Lower leg skin (tissue), 4 donors: Measurements from ENCODE around the gene FTL. TPM values are rescaled to one million over a fixed set of nuclear protein-coding genes. Genes with fewer than 3 reads are reported as not detected.

Experiments
- DNase-seq, 2 donors: peaks; one replicate each; pipeline ENCODE4 v3.0.0-alpha.2; 2019; ENCODE audit warnings: low spot score in 2 of 2
- H3K4me3 ChIP-seq: fragments of 200-600 bp; sonication (generic); 2 replicates; pipeline ENCODE4 v1.5.1; 2017; ENCODE audit warnings: mild to moderate bottlenecking, low read depth; ENCODE audit not compliant: poor library complexity, severe bottlenecking
- CTCF ChIP-seq, 3 donors: fragments of 450-650 bp; IDR thresholded peaks; one replicate each; pipeline ENCODE4 v1.5.1; 2016; ENCODE audit warnings: antibody characterized with exemption in 3 of 3, mild to moderate bottlenecking in 3 of 3, moderate library complexity in 2 of 3
- POLR2A ChIP-seq, 2 donors: fragments of 450-650 bp; IDR thresholded peaks; one replicate each; pipeline ENCODE4 v1.6.1; 2016 to 2017; ENCODE audit warnings: antibody characterized with exemption in 2 of 2, mild to moderate bottlenecking in 1 of 2, moderate library complexity in 1 of 2
- WGBS, 2 donors: methylation state at CpG; one replicate each; pipeline ENCODE4 v1.1.5; 2018; 5-methylcytosine and 5-hydroxymethylcytosine counted together
- intact Hi-C: fragments of 100-400 bp; cut with DNase I; formaldehyde crosslinking; loops from one replicate; pipeline ENCODE4 v1.15.0; 2023; ENCODE audit warnings: low total_unique reads
- total RNA-seq, 4 donors: library from RNA; depleted of rRNA; stranded (reverse); fragments of >200 nt; gene quantifications; one replicate each; pipeline ENCODE4 v1.1.0, GENCODE V29; 2016

Gene FTL
- total RNA-seq, 4 donors from 2014 or later, result 1,012 to 1,617 (median 1,174) TPM

GRCh38 chr19:48943081-48943480 is 22.0 kb upstream of the FTL start:
- intact Hi-C loops, result no loop called here
- WGBS, 2 donors, result 91 to 95% methylated on average over 6 of the region's 6 CpGs

GRCh38 chr19:48945415-48945814 is 19.7 kb upstream of the FTL start:
- no peak overlapping the region for H3K4me3 ChIP-seq
- intact Hi-C loops, result no loop called here
- no peak for DNase-seq
- no peak for TF ChIP-seq CTCF (IDR thresholded peaks at IDR 0.05)
- 88 to 92% methylated on average over 5 of the region's 5 CpGs for WGBS, 2 donors

More at GRCh38 chr19:48943081-48943480, 22.0 kb upstream of the FTL start:
- no peak overlapping the region for H3K4me3 ChIP-seq
- DNase-seq, result no peak
- TF ChIP-seq CTCF (IDR thresholded peaks at IDR 0.05), result no peak
- TF ChIP-seq POLR2A (IDR thresholded peaks at IDR 0.05), result no peak

GRCh38 chr19:48945817-48946216 is 19.3 kb upstream of the FTL start:
- intact Hi-C loops, result no loop called here
- DNase-seq, result no peak
- no peak overlapping the region for H3K4me3 ChIP-seq
- no peak for TF ChIP-seq POLR2A (IDR thresholded peaks at IDR 0.05)
- no peak for TF ChIP-seq CTCF (IDR thresholded peaks at IDR 0.05)
- 74 to 83% methylated on average over 2 of the region's 2 CpGs for WGBS, 2 donors

- 54 to 79% methylated on average over 5 to 8 of the region's 9 CpGs for WGBS, 2 donors
- no peak for TF ChIP-seq POLR2A (IDR thresholded peaks at IDR 0.05)
- TF ChIP-seq CTCF (IDR thresholded peaks at IDR 0.05), result no peak
- no peak for DNase-seq
- intact Hi-C loops, result no loop called here
- no peak overlapping the region for H3K4me3 ChIP-seq
These were observed 18.4 kb upstream of the FTL start for GRCh38 chr19:48946463-48947257.

GRCh38 chr19:48947258-48947542 is 17.9 kb upstream of the FTL start:
- no peak overlapping the region for H3K4me3 ChIP-seq
- intact Hi-C loops, result no loop called here
- DNase-seq, result no peak
- WGBS, 2 donors, result 91 to 96% methylated on average over 3 of the region's 3 CpGs
- no peak for TF ChIP-seq POLR2A (IDR thresholded peaks at IDR 0.05)
- no peak for TF ChIP-seq CTCF (IDR thresholded peaks at IDR 0.05)

GRCh38 chr19:48950159-48950558 is 14.9 kb upstream of the FTL start:
- no peak for DNase-seq
- TF ChIP-seq CTCF (IDR thresholded peaks at IDR 0.05), result no peak
- no peak for TF ChIP-seq POLR2A (IDR thresholded peaks at IDR 0.05)
- intact Hi-C loops, result no loop called here
- no peak overlapping the region for H3K4me3 ChIP-seq
- 57 to 75% methylated on average over 3 of the region's 3 CpGs for WGBS, 2 donors
